NCI-H69 (cell line): Measurements from ENCODE around the gene ACP1.

Experiments used
- DNase-seq: peaks from one replicate; lab custom pipeline; 2025; lab: John Stamatoyannopoulos, UW

Gene ACP1

GRCh38 chr2:264493-265468 lies at the start of gene ACP1:
Gene ACP1 (plus strand): TSS chr2:264947. CDS start chr2:264965, 18 bp downstream.
- DNase-seq: peak; percentile 95

GRCh38 chr2:216068-216467 lies 48.7 kb upstream of the ACP1 start:
- no peak for DNase-seq

- no peak for DNase-seq
Observed at GRCh38 chr2:223451-223850, 41.3 kb upstream of the ACP1 start.

- no peak for DNase-seq
Observed at GRCh38 chr2:223971-224760, 40.6 kb upstream of the ACP1 start.

- no peak for DNase-seq
Observed at GRCh38 chr2:228115-228514, 36.6 kb upstream of the ACP1 start.

- DNase-seq: no peak
Observed at GRCh38 chr2:228518-229278, 36.0 kb upstream of the ACP1 start.

GRCh38 chr2:231521-232185 lies 33.1 kb upstream of the ACP1 start:
- no peak for DNase-seq

GRCh38 chr2:233030-233429 lies 31.7 kb upstream of the ACP1 start:
- DNase-seq: no peak

GRCh38 chr2:234421-234820 lies 30.3 kb upstream of the ACP1 start:
- no peak for DNase-seq

- no peak for DNase-seq
Observed at GRCh38 chr2:236993-237539, 27.7 kb upstream of the ACP1 start.

- DNase-seq: no peak
Observed at GRCh38 chr2:237878-238277, 26.9 kb upstream of the ACP1 start.

GRCh38 chr2:238431-238830 lies 26.3 kb upstream of the ACP1 start:
- no peak for DNase-seq

- DNase-seq: no peak
Observed at GRCh38 chr2:238869-239268, 25.9 kb upstream of the ACP1 start.

GRCh38 chr2:244547-244946 lies 20.2 kb upstream of the ACP1 start:
- no peak for DNase-seq

- DNase-seq: peak; percentile 56
Observed at GRCh38 chr2:246489-247144, 18.1 kb upstream of the ACP1 start.

GRCh38 chr2:248724-249123 lies 16.0 kb upstream of the ACP1 start:
- DNase-seq: no peak

GRCh38 chr2:249538-250042 lies 15.2 kb upstream of the ACP1 start:
- no peak for DNase-seq

- DNase-seq: no peak
Observed at GRCh38 chr2:252001-252602, 12.6 kb upstream of the ACP1 start.

- DNase-seq: no peak
Observed at GRCh38 chr2:253202-253638, 11.5 kb upstream of the ACP1 start.

- DNase-seq: peak; percentile 21
Observed at GRCh38 chr2:254241-254640, 10.5 kb upstream of the ACP1 start.
